KMS-11 (cell line): ENCODE results near the gene GTPBP8.
A peak's percentile ranks its signal among the peaks of the same experiment; 100 is the strongest.

ENCODE experiments used
- H2AFZ ChIP-seq: fragments of 200-600 bp; sonication (generic); 2 replicates; pipeline ENCODE4 v1.6.1; 2016; ENCODE audit warnings: antibody characterized with exemption, mixed run types, low read depth
- H3K27ac ChIP-seq: fragments of 200-600 bp; sonication (generic); 2 replicates; pipeline ENCODE4 v1.6.1; 2016; ENCODE audit warnings: mild to moderate bottlenecking, mixed run types
- H3K27me3 ChIP-seq: fragments of 200-600 bp; sonication (generic); 2 replicates; pipeline ENCODE4 v1.6.1; 2017; ENCODE audit warnings: mild to moderate bottlenecking, low read depth, mixed run types, moderate library complexity; ENCODE audit not compliant: insufficient read depth
- H3K36me3 ChIP-seq: fragments of 200-600 bp; sonication (generic); 2 replicates; pipeline ENCODE4 v1.6.1; 2017; ENCODE audit warnings: mild to moderate bottlenecking, mixed run types; ENCODE audit not compliant: insufficient read depth
- H3K4me1 ChIP-seq: fragments of 200-600 bp; sonication (generic); 2 replicates; pipeline ENCODE4 v1.6.1; 2016; ENCODE audit warnings: mild to moderate bottlenecking, low read depth, mixed run types; ENCODE audit not compliant: poor library complexity, severe bottlenecking
- H3K4me2 ChIP-seq: fragments of 200-600 bp; sonication (generic); 2 replicates; pipeline ENCODE4 v1.7.0; 2016; ENCODE audit warnings: mild to moderate bottlenecking, mixed run types
- H3K4me3 ChIP-seq: fragments of 200-600 bp; sonication (generic); IDR thresholded peaks from 2 replicates; pipeline ENCODE4 v1.6.1; 2017; ENCODE audit warnings: low read depth, low read length, mixed read lengths; ENCODE audit not compliant: insufficient read depth
- H3K79me2 ChIP-seq: fragments of 200-600 bp; sonication (generic); 2 replicates; pipeline ENCODE4 v1.6.1; 2016; ENCODE audit warnings: low read depth, mixed run types; ENCODE audit not compliant: insufficient read depth
- H3K9ac ChIP-seq: fragments of 200-600 bp; sonication (generic); 2 replicates; pipeline ENCODE4 v1.6.1; 2016; ENCODE audit warnings: mild to moderate bottlenecking, mixed run types
- H4K20me1 ChIP-seq: fragments of 200-600 bp; sonication (generic); 2 replicates; pipeline ENCODE4 v1.6.1; 2016; ENCODE audit warnings: mild to moderate bottlenecking, mixed run types; ENCODE audit not compliant: insufficient read depth
- CTCF ChIP-seq: fragments of 200-600 bp; sonication (generic); conservative IDR thresholded peaks from 2 replicates; pipeline ENCODE4 v1.6.1; 2017; ENCODE audit warnings: low read depth, mild to moderate bottlenecking, antibody characterized with exemption, low read length, moderate library complexity, mixed read lengths

Gene GTPBP8

GRCh38 chr3:113018536-113019181 is 27.9 kb downstream of the GTPBP8 start:
- Histone ChIP-seq H3K9ac (peak overlapping the region; percentile 72), H3K4me3 (peak overlapping the region; percentile 96), H3K79me2 (peaks cover 51% of the 10 kb centered on the region), H3K27ac (peak overlapping the region; percentile 68), H3K4me2 (peak overlapping the region; percentile 98), H4K20me1 (no peaks in the 10 kb centered on the region), H3K27me3 (no peaks in the 10 kb centered on the region), H3K4me1 (peaks cover 19% of the 10 kb centered on the region), H2AFZ (peak overlapping the region; percentile 89), H3K36me3 (peaks cover 8% of the 10 kb centered on the region; the same call in 1 of the 2 replicates)
- no peak for TF ChIP-seq CTCF

GRCh38 chr3:113019182-113020137 is 28.7 kb downstream of the GTPBP8 start:
- H3K27me3 ChIP-seq: no peaks in the 10 kb centered on the region
- TF ChIP-seq CTCF: no peak
- peak overlapping the region; percentile 68 for H3K27ac ChIP-seq

GRCh38 chr3:113021471-113021870 is 30.7 kb downstream of the GTPBP8 start:
- no peak overlapping the region for H3K4me2 ChIP-seq
- no peak overlapping the region for H3K27ac ChIP-seq
- H2AFZ ChIP-seq: no peak overlapping the region
- H3K4me1 ChIP-seq: peaks cover 19% of the 10 kb centered on the region
- H3K36me3 ChIP-seq: 0 out of 2 replicates have a peak, but pooled peaks cover 4% of the 10 kb centered on the region
- H3K9ac ChIP-seq: no peak overlapping the region
- H3K27me3 ChIP-seq: no peaks in the 10 kb centered on the region
- TF ChIP-seq CTCF: no peak
- H3K4me3 ChIP-seq: no peak overlapping the region
- H4K20me1 ChIP-seq: no peaks in the 10 kb centered on the region
- H3K79me2 ChIP-seq: peaks cover 34% of the 10 kb centered on the region

More at GRCh38 chr3:113019182-113020137, 28.7 kb downstream of the GTPBP8 start:
- H3K36me3 ChIP-seq: peaks cover 8% of the 10 kb centered on the region; the same call in 1 of the 2 replicates
- H3K4me1 ChIP-seq: peaks cover 19% of the 10 kb centered on the region
- H2AFZ ChIP-seq: peak overlapping the region; percentile 89
- peaks cover 51% of the 10 kb centered on the region for H3K79me2 ChIP-seq
- H3K9ac ChIP-seq: peak overlapping the region; percentile 72
- H3K4me3 ChIP-seq: peak overlapping the region; percentile 96
- no peaks in the 10 kb centered on the region for H4K20me1 ChIP-seq
- peak overlapping the region; percentile 98 for H3K4me2 ChIP-seq

- Histone ChIP-seq H3K27me3 (no peaks in the 10 kb centered on the region), H3K27ac (no peak overlapping the region), H3K4me2 (no peak overlapping the region), H2AFZ (no peak overlapping the region), H4K20me1 (no peaks in the 10 kb centered on the region), H3K4me3 (no peak overlapping the region), H3K9ac (no peak overlapping the region), H3K79me2 (no peaks in the 10 kb centered on the region), H3K4me1 (no peaks in the 10 kb centered on the region), H3K36me3 (no peaks in the 10 kb centered on the region)
- TF ChIP-seq CTCF: no peak
Measured at GRCh38 chr3:113034011-113034410, 43.2 kb downstream of the GTPBP8 start.
